A375 (cell line): Measurements from ENCODE around the gene PLCD1. TPM values are rescaled to one million over a fixed set of nuclear protein-coding genes. Genes with fewer than 3 reads are reported as not detected.

Source experiments
- small RNA-seq: library from RNA; depleted of rRNA; stranded (forward); fragments of <200 nt; gene quantifications from one replicate; pipeline ENCODE3, GENCODE V24; 2014
- total RNA-seq: library from RNA; depleted of rRNA; stranded (reverse); fragments of >200 nt; shearing (Covaris generic); gene quantifications from 2 replicates; pipeline ENCODE4 v1.2.3, GENCODE V29; 2014; rRNA removed

PLCD1 gene
- 6.8 and 7.2 TPM in 2 replicates for total RNA-seq

DNA sequence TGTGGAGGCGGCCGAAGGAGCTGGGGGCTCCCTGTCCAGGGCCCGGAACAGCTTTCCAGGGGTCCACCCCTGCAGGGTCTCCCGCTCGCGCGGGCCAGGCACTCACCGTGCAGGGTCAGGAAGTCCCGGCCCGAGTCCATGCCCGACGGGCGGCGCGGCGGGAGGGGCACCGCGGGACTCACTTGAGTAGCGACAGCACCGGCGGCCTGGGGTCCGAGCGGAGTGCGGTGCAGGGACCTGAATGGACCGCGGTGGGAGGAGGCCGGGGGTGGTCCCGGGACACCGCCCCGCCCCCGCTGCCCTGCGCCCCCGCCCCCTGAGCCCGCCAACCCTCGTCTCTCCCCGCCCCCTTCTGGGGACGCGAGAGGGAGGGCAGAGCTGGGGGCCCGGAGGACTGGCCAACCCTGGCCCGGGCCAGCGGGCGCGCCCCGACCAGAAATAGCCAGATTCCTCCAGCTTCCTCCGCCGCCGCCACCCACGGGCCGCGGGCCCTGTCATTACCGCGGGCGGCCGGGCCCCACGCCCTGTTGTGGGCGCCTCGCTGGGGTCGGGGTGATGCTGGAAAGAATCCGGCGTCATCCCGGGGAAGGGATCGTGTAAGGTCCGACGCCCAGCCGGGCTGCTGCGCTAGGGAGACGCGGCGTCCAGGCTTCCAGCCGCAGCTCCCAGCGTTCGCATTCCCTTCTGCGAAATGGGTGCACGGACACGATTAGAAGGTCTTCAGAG lies at the start of gene PLCD1:
TSS of gene PLCD1 (minus strand) at position 243 of the 726 bp plus-strand sequence. CDS start at position 140, 103 bp downstream.

GRCh38 chr3:38039101-38039898 lies 9.9 kb upstream of the PLCD1 start, which contains the start of gene DLEC1:
DLEC1 (plus strand) TSS chr3:38039208; CDS start chr3:38039226, 18 bp downstream.

DNA sequence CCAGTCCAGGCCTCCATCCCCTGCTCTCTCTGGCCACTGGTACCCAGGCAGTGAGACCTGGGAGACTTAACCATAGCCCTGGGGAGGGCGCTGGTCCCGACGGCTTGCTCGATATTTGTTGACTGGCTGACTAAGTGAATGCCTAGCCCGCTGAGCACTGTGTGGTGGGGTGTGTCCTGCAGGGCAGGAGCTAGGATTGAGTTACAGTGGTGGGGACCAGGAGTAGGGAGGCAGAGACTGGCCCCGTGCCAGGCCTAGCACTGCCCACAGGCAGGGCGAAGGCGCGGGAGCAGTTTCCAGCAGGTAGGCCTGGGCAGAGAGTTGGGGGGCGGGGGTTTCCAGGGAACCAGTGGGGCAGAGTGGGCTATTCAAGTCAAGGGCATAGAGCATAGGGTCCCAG lies 38.9 kb downstream of the PLCD1 start, which contains the start of gene VILL:
TSS of gene VILL (plus strand) at position 260 of the 400 bp plus-strand sequence. CDS start 2,887 bp downstream, outside the sequence.

Small RNA genes lying within 50 kb of the gene (small RNA-seq; reads per million reads assigned to genes)
- gene MIR26A1 (not detected), gene RF00019 (not detected)

Other genes starting within 250 kb of the PLCD1 start
- gene CTDSPL, start 167.8 kb downstream of the PLCD1 start, total RNA-seq, result 7.0 and 7.5 TPM in 2 replicates
- gene VILL, start 38.9 kb downstream of the PLCD1 start, total RNA-seq, result 2.0 and 2.9 TPM in 2 replicates
- 0.11 TPM in 1 of 2 replicates, not detected in the other for gene DLEC1, start 9.6 kb upstream of the PLCD1 start, total RNA-seq
- 17.7 and 26.8 TPM in 2 replicates for gene ACAA1, start 107.5 kb upstream of the PLCD1 start, total RNA-seq
- gene MYD88, start 109.0 kb upstream of the PLCD1 start, total RNA-seq, result 3.3 and 5.5 TPM in 2 replicates
- gene OXSR1, start 135.9 kb upstream of the PLCD1 start, total RNA-seq, result 39.6 and 40.4 TPM in 2 replicates
- gene SLC22A13, start 236.2 kb upstream of the PLCD1 start, total RNA-seq, result 0.26 and 0.29 TPM in 2 replicates